Measurements from ENCODE around the gene CYB561A3. TPM values are rescaled to one million over a fixed set of nuclear protein-coding genes. Genes with fewer than 3 reads are reported as not detected.

The CYB561A3 gene
- total RNA-seq, 1 experiment from 2014 or later, result 34.9 TPM

- ChIA-PET CTCF (no interaction called here), POLR2A (no interaction called here)
- H3K27me3 Mint-ChIP-seq (ENCODE audit: insufficient read depth, unreplicated experiment), result no peaks in the 10 kb centered on the region
- H3K4me3 Mint-ChIP-seq (ENCODE audit: unreplicated experiment), result peak overlapping the region; percentile 100
- intact Hi-C loops (cut with micrococcal nuclease; ENCODE audit: unreplicated experiment), result loop anchor here (2.0 kb wide), 1 partner anchor 34 kb away; no protein-coding TSS in a partner anchor
- H3K27me3 ChIP-seq (replicated peaks; ENCODE audit: control insufficient read depth, insufficient read depth, low read length), result no peaks in the 10 kb centered on the region
- no peaks in the 10 kb centered on the region for H3K36me3 ChIP-seq (ENCODE audit: control insufficient read depth, insufficient read depth, low read length)
- no peaks in the 10 kb centered on the region for H3K9me3 ChIP-seq
- H3K9me3 Mint-ChIP-seq (ENCODE audit: unreplicated experiment), result no peaks in the 10 kb centered on the region
- H3K36me3 Mint-ChIP-seq (ENCODE audit: insufficient read depth, unreplicated experiment), result peaks cover 54% of the 10 kb centered on the region
- TSS peak; percentile 45 for BruUV-seq (replicated peaks)
- peak overlapping the region; percentile 98 for H3K27ac Mint-ChIP-seq (ENCODE audit: unreplicated experiment)
- peaks cover 13% of the 10 kb centered on the region for H3K4me1 ChIP-seq
- H3K4me1 Mint-ChIP-seq (ENCODE audit: low read depth, unreplicated experiment), result peaks cover 17% of the 10 kb centered on the region
- H3K4me3 ChIP-seq (ENCODE audit: low read depth, low read length), result peak overlapping the region; percentile 61
- peak in 1 of 2 experiments; percentile 30 for DNase-seq
- TF ChIP-seq CTCF (IDR thresholded peaks at IDR 0.05; ENCODE audit: insufficient read depth in 1 of 2, low read depth in 1 of 2, low read length in 1 of 2, severe bottlenecking in 1 of 2, unreplicated experiment in 1 of 2), result no peak
Measured at GRCh38 chr11:61332281-61332796, 29.3 kb downstream of the CYB561A3 start.

GRCh38 chr11:61331651-61332050 lies 30.0 kb downstream of the CYB561A3 start:
- Histone ChIP-seq H3K36me3 (ENCODE audit: control insufficient read depth, insufficient read depth, low read length) (no peaks in the 10 kb centered on the region), H3K27me3 (replicated peaks; ENCODE audit: control insufficient read depth, insufficient read depth, low read length) (no peaks in the 10 kb centered on the region), H3K9me3 (no peaks in the 10 kb centered on the region), H3K4me3 (ENCODE audit: low read depth, low read length) (peak overlapping the region; percentile 61), H3K4me1 (peaks cover 13% of the 10 kb centered on the region)
- Mint-ChIP-seq H3K36me3 (ENCODE audit: insufficient read depth, unreplicated experiment) (peaks cover 56% of the 10 kb centered on the region), H3K4me3 (ENCODE audit: unreplicated experiment) (peak overlapping the region; percentile 100), H3K27ac (ENCODE audit: unreplicated experiment) (peak overlapping the region; percentile 98), H3K9me3 (ENCODE audit: unreplicated experiment) (no peaks in the 10 kb centered on the region), H3K27me3 (ENCODE audit: insufficient read depth, unreplicated experiment) (no peaks in the 10 kb centered on the region), H3K4me1 (ENCODE audit: low read depth, unreplicated experiment) (peaks cover 17% of the 10 kb centered on the region)
- no peak for TF ChIP-seq CTCF (IDR thresholded peaks at IDR 0.05; ENCODE audit: insufficient read depth in 1 of 2, low read depth in 1 of 2, low read length in 1 of 2, severe bottlenecking in 1 of 2, unreplicated experiment in 1 of 2)
- ChIA-PET CTCF (no interaction called here), POLR2A (no interaction called here)
- DNase-seq, result no peak
- intact Hi-C loops (cut with micrococcal nuclease; ENCODE audit: unreplicated experiment), result loop anchor here (2.0 kb wide), 1 partner anchor 33 kb away; no protein-coding TSS in a partner anchor
- no TSS peak for BruUV-seq (replicated peaks)

GRCh38 chr11:61329871-61330270 lies 31.8 kb downstream of the CYB561A3 start:
- CTCF ChIA-PET, result no interaction called here
- Histone ChIP-seq H3K27me3 (replicated peaks; ENCODE audit: control insufficient read depth, insufficient read depth, low read length) (no peaks in the 10 kb centered on the region), H3K4me3 (ENCODE audit: low read depth, low read length) (no peak overlapping the region), H3K36me3 (ENCODE audit: control insufficient read depth, insufficient read depth, low read length) (no peaks in the 10 kb centered on the region; the same call in none of the 2 replicates), H3K9me3 (no peaks in the 10 kb centered on the region), H3K4me1 (peaks cover 6% of the 10 kb centered on the region; the same call in 1 of the 2 replicates)
- DNase-seq, result no peak
- H3K4me1 Mint-ChIP-seq (ENCODE audit: low read depth, unreplicated experiment), result peaks cover 17% of the 10 kb centered on the region
- no peak for TF ChIP-seq CTCF (IDR thresholded peaks at IDR 0.05; ENCODE audit: insufficient read depth in 1 of 2, low read depth in 1 of 2, low read length in 1 of 2, severe bottlenecking in 1 of 2, unreplicated experiment in 1 of 2)
- POLR2A ChIA-PET, result interaction anchor here (0.6 kb wide), 1 partner anchor 257 kb away, joined by 8 read pairs; no protein-coding TSS in a partner anchor
- BruUV-seq (replicated peaks), result no TSS peak
- peaks cover 74% of the 10 kb centered on the region for H3K36me3 Mint-ChIP-seq (ENCODE audit: insufficient read depth, unreplicated experiment)
- no peak overlapping the region for H3K27ac Mint-ChIP-seq (ENCODE audit: unreplicated experiment)
- intact Hi-C loops (cut with micrococcal nuclease; ENCODE audit: unreplicated experiment), result no loop called here
- no peak overlapping the region for H3K4me3 Mint-ChIP-seq (ENCODE audit: unreplicated experiment)
- H3K9me3 Mint-ChIP-seq (ENCODE audit: unreplicated experiment), result no peaks in the 10 kb centered on the region
- H3K27me3 Mint-ChIP-seq (ENCODE audit: insufficient read depth, unreplicated experiment), result no peaks in the 10 kb centered on the region
